Measurements from ENCODE around the gene C3orf18. TPM values are rescaled to one million over a fixed set of nuclear protein-coding genes. Genes with fewer than 3 reads are reported as not detected.

Gene C3orf18
- total and polyA plus RNA-seq, 10 of the 15 experiments (the other 5 are each of a cell fraction or from before 2014, with no cell fraction given), result 0.06 to 3.2 (median 0.66) TPM

DNA sequence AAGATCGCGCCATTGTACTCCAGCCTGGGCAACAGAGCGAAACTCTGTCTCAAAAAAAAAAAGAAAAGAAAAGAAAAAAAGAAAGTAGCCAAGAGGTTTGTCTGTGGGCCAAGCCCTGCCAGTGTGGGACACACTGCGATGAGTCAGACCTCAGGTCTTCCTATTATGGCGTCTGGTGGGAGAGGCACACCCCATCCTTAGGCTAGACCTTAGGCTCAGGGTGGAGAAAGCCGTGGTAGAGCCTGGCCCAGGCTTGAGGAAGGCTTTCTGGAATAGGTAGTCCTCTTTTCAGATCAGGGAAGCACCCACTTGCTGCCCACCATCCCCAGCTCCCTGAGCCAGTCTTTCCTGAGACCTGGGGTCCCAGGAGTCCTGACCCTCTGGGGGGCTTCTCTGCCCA, 7.8 kb upstream of the C3orf18 start:
- Histone ChIP-seq H2AFZ (ENCODE audit: control insufficient read depth, low read depth, low read length) (no peak overlapping the region), H4K20me1 (ENCODE audit: control insufficient read depth, insufficient read depth) (no peaks in the 10 kb centered on the region), H3K27me3 (replicated peaks in 1 of 2; ENCODE audit: control insufficient read depth in 2 of 2, insufficient read depth in 2 of 2, low read length in 1 of 2) (no peaks in the 10 kb centered on the region), H3K27ac (ENCODE audit: control insufficient read depth, insufficient read depth) (no peak overlapping the region), H3K79me2 (ENCODE audit: control insufficient read depth, insufficient read depth, low read length) (no peaks in the 10 kb centered on the region; the same call in 1 of the 2 replicates), H3K9ac (ENCODE audit: control insufficient read depth, insufficient read depth, low read length) (no peak overlapping the region), H3K4me3 (no peak overlapping the region), H3K36me3 (ENCODE audit: control insufficient read depth in 2 of 2, insufficient read depth in 2 of 2, low read length in 1 of 2) (no peaks in the 10 kb centered on the region; a peak in 2 of 4 replicates), H3K9me3 (replicated peaks; ENCODE audit: control insufficient read depth, insufficient read depth, low read length) (no peaks in the 10 kb centered on the region), H3K4me2 (ENCODE audit: control insufficient read depth, insufficient read depth) (no peak overlapping the region), H3K4me1 (ENCODE audit: control insufficient read depth, insufficient read depth, low read length) (peaks cover 4% of the 10 kb centered on the region)
- SMC1A ChIA-PET (ENCODE audit: uncharacterized antibody, unreplicated experiment), result interaction anchor here (6.5 kb wide), 1 partner anchor 15 kb away, joined by 93 read pairs; no protein-coding TSS in a partner anchor
- TF ChIP-seq, protein P1, sequence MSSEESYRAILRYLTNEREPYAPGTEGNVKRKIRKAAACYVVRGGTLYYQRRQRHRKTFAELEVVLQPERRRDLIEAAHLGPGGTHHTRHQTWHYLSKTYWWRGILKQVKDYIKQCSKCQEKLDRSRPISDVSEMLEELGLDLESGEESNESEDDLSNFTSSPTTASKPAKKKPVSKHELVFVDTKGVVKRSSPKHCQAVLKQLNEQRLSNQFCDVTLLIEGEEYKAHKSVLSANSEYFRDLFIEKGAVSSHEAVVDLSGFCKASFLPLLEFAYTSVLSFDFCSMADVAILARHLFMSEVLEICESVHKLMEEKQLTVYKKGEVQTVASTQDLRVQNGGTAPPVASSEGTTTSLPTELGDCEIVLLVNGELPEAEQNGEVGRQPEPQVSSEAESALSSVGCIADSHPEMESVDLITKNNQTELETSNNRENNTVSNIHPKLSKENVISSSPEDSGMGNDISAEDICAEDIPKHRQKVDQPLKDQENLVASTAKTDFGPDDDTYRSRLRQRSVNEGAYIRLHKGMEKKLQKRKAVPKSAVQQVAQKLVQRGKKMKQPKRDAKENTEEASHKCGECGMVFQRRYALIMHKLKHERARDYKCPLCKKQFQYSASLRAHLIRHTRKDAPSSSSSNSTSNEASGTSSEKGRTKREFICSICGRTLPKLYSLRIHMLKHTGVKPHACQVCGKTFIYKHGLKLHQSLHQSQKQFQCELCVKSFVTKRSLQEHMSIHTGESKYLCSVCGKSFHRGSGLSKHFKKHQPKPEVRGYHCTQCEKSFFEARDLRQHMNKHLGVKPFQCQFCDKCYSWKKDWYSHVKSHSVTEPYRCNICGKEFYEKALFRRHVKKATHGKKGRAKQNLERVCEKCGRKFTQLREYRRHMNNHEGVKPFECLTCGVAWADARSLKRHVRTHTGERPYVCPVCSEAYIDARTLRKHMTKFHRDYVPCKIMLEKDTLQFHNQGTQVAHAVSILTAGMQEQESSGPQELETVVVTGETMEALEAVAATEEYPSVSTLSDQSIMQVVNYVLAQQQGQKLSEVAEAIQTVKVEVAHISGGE (CRISPR knock-in tag; IDR thresholded peaks at IDR 0.05), result no peak
- TF ChIP-seq TARDBP (IDR thresholded peaks at IDR 0.05; ENCODE audit: borderline replicate concordance), result no peak
- TF ChIP-seq NR2F1 (conservative IDR thresholded peaks at IDR 0.05), result no peak
- TF ChIP-seq, protein P2, sequence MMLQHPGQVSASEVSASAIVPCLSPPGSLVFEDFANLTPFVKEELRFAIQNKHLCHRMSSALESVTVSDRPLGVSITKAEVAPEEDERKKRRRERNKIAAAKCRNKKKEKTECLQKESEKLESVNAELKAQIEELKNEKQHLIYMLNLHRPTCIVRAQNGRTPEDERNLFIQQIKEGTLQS (IDR thresholded peaks at IDR 0.05; ENCODE audit: borderline replicate concordance, extremely low read depth, low read depth, low read length), result no peak
- POLR2A ChIA-PET, result interaction anchor here (0.7 to 1.2 kb wide), 2 partner anchors 13 to 40 kb away, joined by 3 to 4 read pairs; no protein-coding TSS in a partner anchor
- DNase-seq (ENCODE audit: low read depth, low spot score) (no peak), ATAC-seq (no peak), FAIRE-seq (no peak)
- 86% methylated on average over 5 of the region's 6 CpGs for WGBS (ENCODE audit: insufficient coverage, insufficient replicate concordance, low lambda C conversion rate, missing lambda C conversion rate)
- no TSS peak for BruUV-seq (replicated peaks)
- in situ Hi-C loops (cut with MboI), result loop anchor here (5.0 kb wide), 1 partner anchor 37 kb away; the partner anchor contains the start of gene CISH
- CTCF ChIA-PET, result interaction anchor here (1.0 to 11.6 kb wide), 4 partner anchors 15 to 78 kb away, joined by 3 to 410 read pairs (median 86); partner anchors contain the start of genes CISH and MAPKAPK3
- RAD21 ChIA-PET (ENCODE audit: unreplicated experiment), result interaction anchor here (1.2 to 7.1 kb wide), 2 partner anchors 37 to 39 kb away, joined by 6 to 244 read pairs; partner anchors contain the start of genes CISH and MAPKAPK3
- intact Hi-C loops (cut with micrococcal nuclease; ENCODE audit: unreplicated experiment), result no loop called here
